CD1c-positive myeloid dendritic cell (primary cell): Measurements from ENCODE around the gene DECR2.
"Not testable (repeated sequence)": the region's sequence is repeated elsewhere in the genome, so short reads cannot be mapped to it uniquely, and the experiment has no call there.

Source experiments
- DNase-seq: peaks from one replicate; pipeline ENCODE4 v3.0.0-alpha.2; 2016; ENCODE audit errors: extremely low spot score

Gene DECR2

DNA sequence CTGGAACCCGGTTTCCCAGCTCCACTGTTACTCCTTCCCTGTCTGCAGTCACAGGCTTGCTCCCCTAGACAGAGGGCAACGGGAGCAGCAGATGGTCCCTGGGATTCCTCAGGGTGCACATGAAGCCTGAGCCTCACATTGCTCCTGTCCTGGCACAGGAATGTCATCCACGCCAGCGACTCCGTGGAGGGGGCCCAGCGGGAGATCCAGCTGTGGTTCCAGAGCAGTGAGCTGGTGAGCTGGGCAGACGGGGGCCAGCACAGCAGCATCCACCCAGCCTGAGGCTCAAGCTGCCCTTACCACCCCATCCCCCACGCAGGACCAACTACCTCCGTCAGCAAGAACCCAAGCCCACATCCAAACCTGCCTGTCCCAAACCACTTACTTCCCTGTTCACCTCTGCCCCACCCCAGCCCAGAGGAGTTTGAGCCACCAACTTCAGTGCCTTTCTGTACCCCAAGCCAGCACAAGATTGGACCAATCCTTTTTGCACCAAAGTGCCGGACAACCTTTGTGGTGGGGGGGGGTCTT, 1.6 kb upstream of the DECR2 start:
- DNase-seq: no peak

GRCh38 chr16:404971-405486, 3.3 kb downstream of the DECR2 start:
- no peak for DNase-seq

DNA sequence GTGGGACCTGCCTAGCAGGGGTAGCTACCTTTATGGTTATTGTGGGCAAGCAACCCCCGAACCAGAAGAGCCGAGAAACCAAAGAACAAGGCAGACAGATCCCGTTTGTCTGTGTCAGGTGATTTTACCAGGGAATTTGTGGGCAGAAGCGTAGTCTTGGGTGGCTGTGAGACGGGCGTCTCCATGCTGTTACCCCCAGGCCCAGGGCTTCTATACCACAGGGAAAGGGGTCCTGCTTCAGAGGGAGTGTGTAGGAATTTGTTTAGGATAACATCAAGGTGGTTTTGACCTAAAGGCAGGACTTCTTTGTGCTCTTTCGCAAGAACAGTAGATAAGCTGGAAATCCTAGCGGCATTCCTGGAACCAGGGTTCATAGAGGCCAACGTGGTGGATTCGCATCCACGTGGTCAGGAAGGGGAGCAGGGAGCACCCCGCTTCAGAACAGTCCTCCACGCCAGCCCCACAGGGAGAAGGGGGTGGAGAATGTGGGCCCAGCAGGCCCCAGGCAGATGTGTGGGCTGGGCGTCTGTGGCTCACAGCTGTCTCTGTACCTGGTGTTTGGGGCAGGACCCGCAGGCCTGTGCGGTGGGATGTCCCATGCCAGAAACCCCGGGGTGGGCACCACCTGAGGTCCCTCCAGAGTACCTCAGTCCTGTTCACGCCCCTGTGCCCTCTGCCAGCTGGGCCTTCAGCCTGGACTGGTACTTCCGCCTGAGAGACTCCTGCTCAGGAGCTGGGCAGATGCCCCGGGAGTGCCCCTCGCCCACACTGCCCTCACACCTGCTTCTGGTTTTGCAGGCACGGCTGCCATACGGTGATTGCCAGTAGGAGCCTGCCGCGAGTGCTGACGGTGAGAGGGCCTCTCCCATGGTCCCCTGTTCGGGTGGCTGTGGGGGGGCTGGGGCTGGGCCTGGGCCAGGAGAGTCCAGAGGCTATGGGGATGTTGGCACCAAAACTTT, 4.1 kb downstream of the DECR2 start:
- no peak for DNase-seq

DNA sequence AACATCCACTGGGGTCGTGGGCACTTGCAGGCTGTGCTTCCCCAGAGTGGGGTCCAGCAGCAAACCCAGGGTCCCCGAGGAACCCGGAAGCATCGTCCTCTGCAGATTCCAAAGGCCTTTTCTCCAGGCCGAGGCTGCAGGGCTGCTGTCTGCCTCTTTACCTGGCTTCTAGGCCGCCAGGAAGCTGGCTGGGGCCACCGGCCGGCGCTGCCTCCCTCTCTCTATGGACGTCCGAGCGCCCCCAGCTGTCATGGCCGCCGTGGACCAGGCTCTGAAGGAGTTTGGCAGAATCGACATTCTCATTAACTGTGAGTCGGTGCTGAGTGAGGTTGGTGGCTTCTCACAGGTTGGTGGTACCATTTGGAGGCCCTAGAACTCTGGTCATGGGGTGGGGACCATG, 5.6 kb downstream of the DECR2 start:
- DNase-seq: no peak

DNA sequence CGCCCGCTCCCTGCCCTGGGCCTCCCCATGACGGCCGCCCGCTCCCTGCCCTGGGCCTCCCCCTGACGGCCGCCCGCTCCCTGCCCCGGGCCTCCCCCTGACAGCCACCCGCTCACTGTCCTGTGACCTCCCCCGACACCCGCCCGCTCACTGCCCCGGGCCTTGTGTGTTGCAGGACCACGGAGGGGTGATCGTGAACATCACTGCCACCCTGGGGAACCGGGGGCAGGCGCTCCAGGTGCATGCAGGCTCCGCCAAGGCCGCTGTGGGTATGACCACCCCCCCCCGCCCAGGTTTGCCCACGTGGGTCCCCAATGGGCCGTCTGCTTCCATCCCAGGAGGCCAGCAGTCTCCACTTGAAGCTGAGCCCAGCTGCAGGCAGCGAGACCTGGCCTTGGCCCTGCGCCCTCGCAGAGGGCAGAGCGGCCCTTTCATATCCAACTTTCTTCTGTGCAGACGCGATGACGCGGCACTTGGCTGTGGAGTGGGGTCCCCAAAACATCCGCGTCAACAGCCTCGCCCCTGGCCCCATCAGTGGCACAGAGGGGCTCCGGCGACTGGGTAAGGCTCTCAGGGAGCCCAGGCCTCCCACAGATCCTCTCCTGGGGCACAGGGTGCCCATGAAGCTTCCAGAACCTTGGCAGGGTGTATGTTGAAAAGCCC, 9.0 kb downstream of the DECR2 start:
- no peak for DNase-seq

- no peak for DNase-seq
Observed at GRCh38 chr16:411576-412265, 10.0 kb downstream of the DECR2 start.

- no peak for DNase-seq
Observed at GRCh38 chr16:414395-415169, 12.9 kb downstream of the DECR2 start.

- DNase-seq: not testable (repeated sequence)
Observed at GRCh38 chr16:415170-415498, 13.4 kb downstream of the DECR2 start.

DNA sequence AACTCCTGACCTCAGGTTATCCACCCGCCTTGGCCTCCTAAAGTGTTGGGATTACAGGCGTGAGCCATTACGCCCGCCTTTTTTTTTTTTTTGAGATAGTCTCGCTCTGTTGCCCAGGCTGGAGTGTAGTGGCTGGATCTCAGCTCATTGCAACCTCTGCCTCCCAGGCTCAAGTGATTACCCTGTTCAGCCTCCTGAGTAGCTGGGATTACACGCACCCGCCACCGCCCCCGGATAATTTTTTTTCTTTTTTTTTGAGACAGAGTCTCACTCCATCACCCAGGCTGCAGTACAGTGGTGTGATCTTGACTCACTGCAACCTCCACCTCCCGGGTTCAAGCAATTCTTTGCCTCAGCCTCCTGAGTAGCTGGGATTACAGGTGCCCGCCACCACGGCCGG, 20.5 kb downstream of the DECR2 start:
- not testable (repeated sequence) for DNase-seq

DNA sequence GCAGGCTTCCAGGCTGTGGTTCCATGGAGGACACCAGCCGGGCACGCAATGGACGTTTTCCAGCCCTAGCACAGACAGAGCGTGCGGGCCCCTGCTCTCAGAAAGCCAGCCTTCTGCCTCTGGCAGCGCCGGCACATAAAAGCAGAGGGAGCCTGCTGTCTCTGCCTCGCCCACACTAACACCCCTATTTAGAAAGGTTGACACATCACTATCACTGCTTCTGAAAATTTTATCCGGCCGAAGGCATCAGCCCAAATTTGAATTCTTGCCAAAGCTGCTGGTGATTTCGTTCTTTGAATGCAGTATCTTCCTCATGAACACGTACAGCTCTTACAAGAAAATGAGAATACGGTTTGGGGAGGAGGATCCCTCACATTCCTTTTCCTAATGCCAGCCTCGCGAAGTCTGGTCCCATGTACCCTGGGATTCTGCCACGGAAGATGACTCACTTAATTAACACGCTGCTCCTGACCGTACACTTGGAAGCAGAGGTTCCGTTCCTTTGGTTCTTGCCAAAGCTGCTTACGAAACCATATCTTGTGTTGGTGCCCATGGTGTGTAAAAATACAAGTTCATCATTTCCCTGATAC, 22.4 kb downstream of the DECR2 start:
- peak; percentile 43 for DNase-seq

DNA sequence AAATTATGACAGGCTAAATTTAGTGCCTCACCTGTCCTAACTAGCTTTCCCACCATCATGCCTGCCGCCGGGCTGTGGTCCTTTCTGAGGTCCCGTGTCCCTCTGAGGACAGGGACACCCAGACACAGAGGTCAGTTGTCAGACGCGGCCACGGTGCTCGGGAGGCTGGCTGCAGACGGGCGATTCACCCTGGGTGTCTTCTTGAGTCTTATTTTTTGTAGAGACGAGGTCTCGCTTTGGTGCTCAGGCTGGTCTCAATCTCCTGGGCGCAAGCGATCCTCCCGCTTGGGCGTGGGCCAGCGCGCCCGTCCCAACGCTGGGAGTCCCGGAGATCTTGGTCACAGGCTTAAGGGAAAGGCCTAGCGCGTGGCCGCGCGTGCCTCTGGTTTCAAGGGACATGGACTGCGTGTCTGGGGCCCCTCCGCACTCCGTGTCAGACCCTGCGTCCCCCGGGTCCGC, 23.0 kb downstream of the DECR2 start:
- peak; percentile 20 for DNase-seq

DNA sequence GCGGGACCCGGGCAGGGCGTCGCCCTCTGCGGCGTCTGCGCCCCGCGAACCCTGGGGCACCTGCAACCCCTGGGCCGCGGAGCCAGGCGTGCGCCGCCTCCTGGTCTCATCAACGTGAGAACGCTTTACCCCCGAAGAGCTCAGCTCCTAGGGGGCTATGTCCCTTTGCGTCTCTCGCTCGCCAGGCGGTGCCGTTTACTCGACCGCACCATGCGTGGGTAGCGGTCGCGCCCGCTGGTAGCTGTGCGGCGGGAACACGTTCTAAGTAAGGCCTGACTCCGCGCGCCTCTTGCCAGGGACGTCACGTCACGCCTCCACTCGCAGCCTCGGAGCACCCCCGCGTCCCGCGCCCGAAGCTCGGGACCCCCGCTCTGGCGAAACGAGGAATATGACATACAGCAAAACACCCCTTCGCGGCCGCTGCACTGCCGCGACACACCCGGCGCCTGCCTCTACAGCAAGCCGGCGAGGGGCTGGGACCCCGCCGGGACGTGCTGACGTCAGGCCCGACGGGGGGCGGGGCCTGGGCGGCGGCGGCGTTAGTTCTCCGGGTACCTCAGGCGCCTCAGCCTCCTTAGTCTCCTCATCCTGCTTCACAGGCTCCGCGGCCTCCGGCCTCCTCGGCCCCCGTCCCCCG, 23.5 kb downstream of the DECR2 start, which contains the start of gene RAB11FIP3:
Gene RAB11FIP3 (plus strand): TSS at position 568 of the 637 bp plus-strand sequence. CDS start 358 bp downstream, outside the sequence.
- peak; percentile 82 for DNase-seq

DNA sequence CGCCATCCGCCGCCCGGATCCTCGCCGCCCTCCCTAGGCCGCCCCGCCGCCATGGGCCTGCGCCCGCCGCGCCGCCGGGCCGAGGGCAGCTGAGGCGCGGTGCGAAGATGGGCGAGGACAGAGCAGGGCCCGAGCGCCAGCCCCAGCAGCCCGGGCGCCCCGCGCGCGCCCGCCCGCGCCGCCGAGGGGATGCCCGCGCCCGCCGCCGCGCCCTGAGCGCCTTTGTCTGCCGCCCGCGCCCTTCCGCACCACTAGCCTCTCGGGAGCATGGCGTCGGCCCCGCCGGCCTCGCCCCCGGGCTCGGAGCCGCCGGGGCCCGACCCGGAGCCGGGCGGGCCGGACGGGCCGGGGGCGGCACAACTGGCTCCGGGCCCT, 24.0 kb downstream of the DECR2 start:
- peak; percentile 32 for DNase-seq

DNA sequence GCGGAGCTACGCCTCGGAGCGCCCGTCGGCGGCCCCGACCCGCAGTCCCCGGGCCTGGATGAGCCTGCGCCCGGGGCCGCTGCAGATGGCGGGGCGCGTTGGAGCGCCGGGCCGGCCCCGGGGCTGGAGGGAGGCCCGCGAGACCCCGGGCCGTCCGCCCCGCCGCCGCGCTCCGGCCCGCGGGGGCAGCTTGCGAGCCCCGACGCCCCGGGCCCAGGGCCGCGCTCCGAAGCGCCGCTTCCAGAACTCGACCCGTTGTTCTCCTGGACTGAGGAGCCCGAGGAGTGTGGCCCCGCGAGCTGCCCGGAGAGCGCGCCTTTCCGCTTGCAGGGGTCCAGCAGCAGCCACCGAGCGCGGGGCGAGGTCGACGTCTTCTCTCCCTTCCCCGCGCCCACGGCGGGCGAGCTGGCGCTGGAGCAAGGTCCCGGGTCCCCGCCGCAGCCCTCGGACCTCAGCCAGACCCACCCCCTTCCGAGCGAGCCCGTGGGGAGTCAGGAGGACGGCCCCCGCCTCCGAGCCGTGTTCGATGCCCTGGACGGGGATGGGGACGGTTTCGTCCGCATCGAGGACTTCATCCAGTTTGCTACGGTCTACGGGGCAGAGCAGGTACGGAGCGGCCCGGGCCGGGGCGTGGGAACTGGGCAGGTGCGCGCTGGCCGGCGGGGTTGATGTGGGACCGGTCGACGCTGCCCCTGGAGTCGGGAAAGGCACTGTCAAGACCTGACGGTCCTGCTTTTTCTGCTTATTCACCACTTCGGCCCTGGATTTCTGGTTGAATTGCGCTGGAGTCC, 24.6 kb downstream of the DECR2 start:
- DNase-seq: peak; percentile 6

DNA sequence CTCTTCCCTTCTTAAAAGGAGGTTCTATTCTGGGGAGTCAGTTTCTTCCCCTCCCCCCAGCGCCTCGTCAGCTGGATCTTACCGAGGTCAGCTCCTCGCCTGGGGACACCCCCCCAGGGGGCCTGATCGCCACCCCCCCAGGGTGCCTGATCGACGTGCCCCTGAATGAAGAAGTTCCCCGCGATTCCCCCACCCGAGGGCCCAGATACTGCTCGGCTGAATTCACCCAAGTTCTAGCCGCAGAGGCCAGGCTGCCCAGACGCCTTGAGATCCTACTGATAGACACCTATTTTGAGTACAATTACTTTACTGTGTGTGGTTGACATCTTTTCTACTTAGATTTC, 25.2 kb downstream of the DECR2 start:
- DNase-seq: peak; percentile 5

- DNase-seq: no peak
Observed at GRCh38 chr16:427250-427649, 25.6 kb downstream of the DECR2 start.

- no peak for DNase-seq
Observed at GRCh38 chr16:430904-431303, 29.2 kb downstream of the DECR2 start.

- no peak for DNase-seq
Observed at GRCh38 chr16:440627-441026, 38.9 kb downstream of the DECR2 start.

DNA sequence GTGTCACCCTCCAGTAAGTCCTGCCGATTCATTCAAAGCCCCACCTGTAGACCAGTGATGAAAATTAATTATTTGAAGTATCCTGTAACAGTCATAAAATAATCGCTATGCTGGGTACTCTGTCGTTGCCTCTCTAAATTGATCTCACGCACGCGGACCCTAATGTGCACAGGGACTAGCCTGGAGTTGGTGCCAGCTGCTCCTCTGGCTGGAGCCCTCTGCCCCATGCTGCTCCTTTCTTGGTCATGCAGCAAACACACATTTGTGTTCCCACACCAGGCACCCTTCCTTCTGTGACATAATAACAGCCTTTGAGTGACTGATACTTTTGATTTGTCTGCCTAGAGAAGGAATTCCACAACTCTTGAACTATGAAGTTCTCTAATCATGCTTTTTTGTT, 39.8 kb downstream of the DECR2 start:
- DNase-seq: no peak

GRCh38 chr16:442976-443375, 41.3 kb downstream of the DECR2 start:
- no peak for DNase-seq
